Stimulated activated naive B cell treated with anti-CD40 and anti-IgM and Interleukin-4, amounts not matched to agents 10 μg/mL and 1 μg/mL and 100 μg/mL, for 72 hours (primary cell): ENCODE measurements around the gene CRKL.

Source experiments
- ATAC-seq, 2 donors: fragments of 150-1000 bp; cut with Tn5 transposase; replicated peaks; 2 replicates each; pipeline ENCODE4 v1.10.0; 2021; ENCODE audit warnings: moderate library complexity in 1 of 2
- DNase-seq: peaks from one replicate; pipeline ENCODE4 v3.0.0; 2021
- H3K27ac Mint-ChIP-seq: one replicate; pipeline ENCODE4 v1.8.0; 2022; ENCODE audit warnings: mild to moderate bottlenecking, mixed read lengths
- H3K27me3 Mint-ChIP-seq, 2 donors: one replicate each; pipeline ENCODE4 v1.8.0; 2022; ENCODE audit warnings: mixed read lengths in 2 of 2
- H3K36me3 Mint-ChIP-seq, 2 donors: one replicate each; pipeline ENCODE4 v1.8.0; 2022; ENCODE audit warnings: mixed read lengths in 2 of 2, mild to moderate bottlenecking in 1 of 2
- H3K4me1 Mint-ChIP-seq, 2 donors: one replicate each; pipeline ENCODE4 v1.8.0; 2022; ENCODE audit warnings: mixed read lengths in 2 of 2, mild to moderate bottlenecking in 1 of 2
- H3K4me3 Mint-ChIP-seq, 2 donors: one replicate each; pipeline ENCODE4 v1.8.0; 2022; ENCODE audit warnings: mild to moderate bottlenecking in 2 of 2, mixed read lengths in 2 of 2, moderate library complexity in 1 of 2
- H3K9me3 Mint-ChIP-seq, 2 donors: one replicate each; pipeline ENCODE4 v1.8.0; 2022; ENCODE audit warnings: mixed read lengths in 2 of 2, mild to moderate bottlenecking in 1 of 2

Gene CRKL

GRCh38 chr22:20979243-20979809 lies 62.1 kb downstream of the CRKL start:
- H3K4me1 Mint-ChIP-seq: peaks cover 38 to 52% of the 10 kb centered on the region in 2 donors
- ATAC-seq (peak; percentile 69 to 77), DNase-seq (peak; percentile 70)
- peaks cover 3 to 5% of the 10 kb centered on the region in 2 donors for H3K9me3 Mint-ChIP-seq
- peaks cover 4 to 19% of the 10 kb centered on the region in 2 donors for H3K27me3 Mint-ChIP-seq
- peak overlapping the region; percentile 92 for H3K27ac Mint-ChIP-seq
- peaks cover 10 to 17% of the 10 kb centered on the region in 2 donors for H3K36me3 Mint-ChIP-seq
- peak overlapping the region; percentile 83 to 85 for H3K4me3 Mint-ChIP-seq

GRCh38 chr22:20979940-20980453 lies 62.8 kb downstream of the CRKL start:
- Mint-ChIP-seq H3K9me3 (peaks cover 3 to 5% of the 10 kb centered on the region in 2 donors), H3K4me1 (peaks cover 38 to 52% of the 10 kb centered on the region in 2 donors), H3K36me3 (peaks cover 13 to 17% of the 10 kb centered on the region in 2 donors), H3K27ac (no peak overlapping the region), H3K4me3 (peak overlapping the region; percentile 6 to 83), H3K27me3 (peaks cover 4 to 19% of the 10 kb centered on the region in 2 donors)
- DNase-seq (no peak), ATAC-seq (no peak)

- H3K27ac Mint-ChIP-seq: no peak overlapping the region
- H3K36me3 Mint-ChIP-seq: peaks cover 13 to 17% of the 10 kb centered on the region in 2 donors
- no peak for DNase-seq
- peak overlapping the region in 1 of 2 donors; percentile 99 for H3K4me3 Mint-ChIP-seq
- no peak for ATAC-seq
- H3K4me1 Mint-ChIP-seq: peaks cover 38 to 52% of the 10 kb centered on the region in 2 donors
- peaks cover 3 to 5% of the 10 kb centered on the region in 2 donors for H3K9me3 Mint-ChIP-seq
- peaks cover 4 to 19% of the 10 kb centered on the region in 2 donors for H3K27me3 Mint-ChIP-seq
Observed at GRCh38 chr22:20980523-20980922, 63.3 kb downstream of the CRKL start.

- H3K36me3 Mint-ChIP-seq: peaks cover 15 to 20% of the 10 kb centered on the region in 2 donors
- H3K4me1 Mint-ChIP-seq: peaks cover 38 to 52% of the 10 kb centered on the region in 2 donors
- ATAC-seq: no peak
Observed at GRCh38 chr22:20980938-20981722, 63.9 kb downstream of the CRKL start.

GRCh38 chr22:20981787-20982562 lies 64.8 kb downstream of the CRKL start, which contains the start of gene LZTR1:
Gene LZTR1, plus strand, starts transcription at chr22:20982297. Its CDS starts 75 bp downstream, at chr22:20982372.
- peaks cover 3 to 5% of the 10 kb centered on the region in 2 donors for H3K9me3 Mint-ChIP-seq
- H3K4me3 Mint-ChIP-seq: peak within 1 kb of the TSS; percentile 98 to 99
- H3K36me3 Mint-ChIP-seq: peaks cover 19 to 26% of the 10 kb centered on the region in 2 donors
- ATAC-seq (peak; percentile 81 to 90), DNase-seq (peak; percentile 70)
- H3K4me1 Mint-ChIP-seq: peaks cover 38 to 52% of the 10 kb centered on the region in 2 donors
- peaks cover 4 to 15% of the 10 kb centered on the region in 2 donors for H3K27me3 Mint-ChIP-seq
- H3K27ac Mint-ChIP-seq: peak within 1 kb of the TSS; percentile 97

More at GRCh38 chr22:20980938-20981722, 63.9 kb downstream of the CRKL start:
- H3K27me3 Mint-ChIP-seq: peaks cover 4 to 19% of the 10 kb centered on the region in 2 donors
- peak overlapping the region; percentile 98 to 99 for H3K4me3 Mint-ChIP-seq
- H3K9me3 Mint-ChIP-seq: peaks cover 3 to 5% of the 10 kb centered on the region in 2 donors
- peak overlapping the region; percentile 97 for H3K27ac Mint-ChIP-seq
- no peak for DNase-seq

GRCh38 chr22:20982563-20982882 lies 65.3 kb downstream of the CRKL start:
- DNase-seq (no peak), ATAC-seq (peak; percentile 11 to 17)
- Mint-ChIP-seq H3K27me3 (peaks cover 4 to 10% of the 10 kb centered on the region in 2 donors), H3K36me3 (peaks cover 21 to 28% of the 10 kb centered on the region in 2 donors), H3K9me3 (peaks cover 1 to 5% of the 10 kb centered on the region in 2 donors), H3K27ac (peak overlapping the region; percentile 97), H3K4me1 (peaks cover 38 to 52% of the 10 kb centered on the region in 2 donors), H3K4me3 (peak overlapping the region; percentile 98 to 99)

GRCh38 chr22:20983081-20983771 lies 66.0 kb downstream of the CRKL start:
- peak overlapping the region; percentile 98 to 99 for H3K4me3 Mint-ChIP-seq
- peaks cover 1 to 5% of the 10 kb centered on the region in 2 donors for H3K9me3 Mint-ChIP-seq
- H3K4me1 Mint-ChIP-seq: peaks cover 38 to 52% of the 10 kb centered on the region in 2 donors
- DNase-seq (no peak), ATAC-seq (no peak)
- peaks cover 27 to 34% of the 10 kb centered on the region in 2 donors for H3K36me3 Mint-ChIP-seq
- peaks cover 4 to 10% of the 10 kb centered on the region in 2 donors for H3K27me3 Mint-ChIP-seq
- H3K27ac Mint-ChIP-seq: peak overlapping the region; percentile 97

GRCh38 chr22:20985720-20986119 lies 68.5 kb downstream of the CRKL start:
- no peak overlapping the region for H3K4me3 Mint-ChIP-seq
- peaks cover 23 to 31% of the 10 kb centered on the region in 2 donors for H3K4me1 Mint-ChIP-seq
- DNase-seq (no peak), ATAC-seq (no peak)
- H3K9me3 Mint-ChIP-seq: no peaks in the 10 kb centered on the region
- no peaks in the 10 kb centered on the region for H3K27me3 Mint-ChIP-seq
- no peak overlapping the region for H3K27ac Mint-ChIP-seq
- peaks cover 28 to 38% of the 10 kb centered on the region in 2 donors for H3K36me3 Mint-ChIP-seq

- peaks cover 34 to 43% of the 10 kb centered on the region in 2 donors for H3K36me3 Mint-ChIP-seq
- H3K27me3 Mint-ChIP-seq: no peaks in the 10 kb centered on the region
- H3K4me3 Mint-ChIP-seq: no peak overlapping the region
- ATAC-seq (no peak), DNase-seq (no peak)
- no peak overlapping the region for H3K27ac Mint-ChIP-seq
- no peaks in the 10 kb centered on the region for H3K9me3 Mint-ChIP-seq
- peaks cover 17 to 25% of the 10 kb centered on the region in 2 donors for H3K4me1 Mint-ChIP-seq
Observed at GRCh38 chr22:20986365-20986764, 69.2 kb downstream of the CRKL start.

- H3K27me3 Mint-ChIP-seq: no peaks in the 10 kb centered on the region
- H3K36me3 Mint-ChIP-seq: peaks cover 34 to 48% of the 10 kb centered on the region in 2 donors
- no peaks in the 10 kb centered on the region for H3K9me3 Mint-ChIP-seq
- no peak overlapping the region for H3K4me3 Mint-ChIP-seq
- DNase-seq (no peak), ATAC-seq (no peak)
- peaks cover 13 to 18% of the 10 kb centered on the region in 2 donors for H3K4me1 Mint-ChIP-seq
- H3K27ac Mint-ChIP-seq: no peak overlapping the region
Observed at GRCh38 chr22:20987375-20987774, 70.2 kb downstream of the CRKL start.

GRCh38 chr22:20988573-20989322 lies 71.5 kb downstream of the CRKL start:
- no peak for ATAC-seq
- H3K27ac Mint-ChIP-seq: no peak overlapping the region
- H3K4me3 Mint-ChIP-seq: no peak overlapping the region
- peaks cover 4% of the 10 kb centered on the region in 2 donors for H3K4me1 Mint-ChIP-seq
- peaks cover 38 to 50% of the 10 kb centered on the region in 2 donors for H3K36me3 Mint-ChIP-seq
- no peak for DNase-seq
- H3K9me3 Mint-ChIP-seq: no peaks in the 10 kb centered on the region
- no peaks in the 10 kb centered on the region for H3K27me3 Mint-ChIP-seq

GRCh38 chr22:20989323-20990138 lies 72.3 kb downstream of the CRKL start:
- H3K27ac Mint-ChIP-seq: no peak overlapping the region
- ATAC-seq (no peak), DNase-seq (no peak)
- H3K4me1 Mint-ChIP-seq: no peaks in the 10 kb centered on the region
- peaks cover 32 to 46% of the 10 kb centered on the region in 2 donors for H3K36me3 Mint-ChIP-seq
- H3K27me3 Mint-ChIP-seq: no peaks in the 10 kb centered on the region
- H3K9me3 Mint-ChIP-seq: no peaks in the 10 kb centered on the region
- no peak overlapping the region for H3K4me3 Mint-ChIP-seq
